AML-193 (cell line): ENCODE results near the gene THY1.

ENCODE experiments used
- DNase-seq, 2 experiments: peaks; one replicate each; lab custom pipeline; 2025; lab: John Stamatoyannopoulos, UW

The THY1 gene

GRCh38 chr11:119369132-119369925 lies 53.6 kb downstream of the THY1 start:
- no peak for DNase-seq

GRCh38 chr11:119368121-119369034 lies 54.6 kb downstream of the THY1 start:
- no peak for DNase-seq

- no peak for DNase-seq
These were observed 55.3 kb downstream of the THY1 start for GRCh38 chr11:119367661-119368120.
